RPMI7951 (cell line): ENCODE results near the gene PTCHD1. TPM values are rescaled to one million over a fixed set of nuclear protein-coding genes. Genes with fewer than 3 reads are reported as not detected.

Experiments used
- DNase-seq: peaks from one replicate; pipeline ENCODE4 v3.0.0-alpha.2; 2012; ENCODE audit warnings: low read depth
- total RNA-seq: library from RNA; depleted of rRNA; stranded (reverse); fragments of >200 nt; shearing (Covaris generic); gene quantifications from 2 replicates; pipeline ENCODE4 v1.2.3, GENCODE V29; 2014

PTCHD1 gene
- total RNA-seq, 1 experiment from 2014 or later, result under 0.01 TPM

- no peak for DNase-seq
Observed at GRCh38 chrX:23398570-23398969, 63.9 kb downstream of the PTCHD1 start.

- DNase-seq, result no peak
Observed at GRCh38 chrX:23403849-23404248, 69.2 kb downstream of the PTCHD1 start.

- no peak for DNase-seq
Observed at GRCh38 chrX:23422912-23423311, 88.3 kb downstream of the PTCHD1 start.

GRCh38 chrX:23434356-23434884 lies 99.8 kb downstream of the PTCHD1 start:
- peak; percentile 77 for DNase-seq

- peak; percentile 63 for DNase-seq
Observed at GRCh38 chrX:23435108-23435507, 100.5 kb downstream of the PTCHD1 start.

GRCh38 chrX:23435575-23435974 lies 100.9 kb downstream of the PTCHD1 start:
- no peak for DNase-seq

GRCh38 chrX:23436875-23437274 lies 102.2 kb downstream of the PTCHD1 start:
- DNase-seq, result no peak

- DNase-seq, result no peak
Observed at GRCh38 chrX:23451266-23451665, 116.6 kb downstream of the PTCHD1 start.
